HG03060 (cell line): Measurements from ENCODE around the gene KDM7A.
"Not testable (repeated sequence)": the region's sequence is repeated elsewhere in the genome, so short reads cannot be mapped to it uniquely, and the experiment has no call there.

ENCODE experiments used
- ATAC-seq: cut with Tn5 transposase; IDR thresholded peaks from one replicate; pipeline ENCODE4 v1.9.1; 2021; ENCODE audit warnings: low read depth, moderate number of reproducible peaks; ENCODE audit not compliant: unreplicated experiment

KDM7A gene

DNA sequence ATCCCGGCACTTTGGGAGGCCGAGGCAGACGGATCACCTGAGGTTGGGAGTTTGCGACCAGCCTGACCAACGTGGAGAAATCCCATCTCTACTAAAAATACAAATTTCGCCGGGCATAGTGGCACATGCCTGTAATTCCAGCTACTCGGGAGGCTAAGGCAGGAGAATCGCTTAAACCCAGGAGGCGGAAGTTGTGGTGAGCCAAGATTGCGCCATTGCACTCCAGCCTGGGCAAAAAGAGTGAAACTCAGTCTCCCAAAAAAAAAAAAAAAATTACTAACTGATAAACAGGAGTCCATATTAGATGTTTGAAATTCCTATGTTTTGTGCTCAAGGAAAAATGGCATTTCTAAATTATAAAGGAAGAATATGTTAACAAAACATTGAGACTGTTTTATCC is 14.7 kb downstream of the KDM7A start:
- ATAC-seq = not testable (repeated sequence)

DNA sequence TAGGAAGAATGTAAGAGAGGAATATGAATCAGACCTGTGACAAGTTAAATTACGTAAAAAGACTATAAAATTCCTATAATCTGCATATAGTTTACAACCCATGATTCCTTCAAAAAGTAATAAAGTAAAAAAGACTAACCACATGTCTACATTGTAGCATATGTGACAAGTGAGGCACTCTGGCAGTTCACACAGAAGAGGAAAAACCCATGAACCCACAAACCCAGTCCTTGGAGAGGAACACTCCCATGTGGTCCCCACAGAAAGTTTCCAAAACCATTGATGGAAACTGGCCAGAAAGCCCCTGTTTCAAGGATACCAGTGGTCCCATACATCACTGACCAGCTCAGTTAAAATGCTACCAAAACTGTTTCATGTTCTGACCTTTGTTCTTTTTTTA is 15.7 kb downstream of the KDM7A start:
- ATAC-seq = no peak

DNA sequence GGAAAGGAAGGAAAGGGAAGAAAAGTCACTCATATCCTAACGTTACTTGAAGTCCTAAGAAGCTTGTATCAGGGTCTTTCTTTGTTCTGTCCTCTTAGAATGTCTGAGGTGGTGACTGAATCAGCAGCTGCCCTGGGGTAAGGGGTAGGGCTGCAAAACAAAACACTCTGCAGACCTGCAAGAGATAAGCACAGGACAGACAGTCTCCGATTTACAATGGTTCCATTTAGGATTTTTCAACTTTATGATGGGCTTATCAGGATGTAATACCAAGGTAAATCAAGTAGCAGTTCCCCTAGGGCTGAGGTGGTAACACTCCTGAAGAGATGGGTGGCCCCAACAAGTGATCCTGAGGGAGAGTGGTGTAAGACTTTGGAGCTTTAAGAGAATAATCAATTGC is 16.5 kb downstream of the KDM7A start:
- no peak for ATAC-seq

DNA sequence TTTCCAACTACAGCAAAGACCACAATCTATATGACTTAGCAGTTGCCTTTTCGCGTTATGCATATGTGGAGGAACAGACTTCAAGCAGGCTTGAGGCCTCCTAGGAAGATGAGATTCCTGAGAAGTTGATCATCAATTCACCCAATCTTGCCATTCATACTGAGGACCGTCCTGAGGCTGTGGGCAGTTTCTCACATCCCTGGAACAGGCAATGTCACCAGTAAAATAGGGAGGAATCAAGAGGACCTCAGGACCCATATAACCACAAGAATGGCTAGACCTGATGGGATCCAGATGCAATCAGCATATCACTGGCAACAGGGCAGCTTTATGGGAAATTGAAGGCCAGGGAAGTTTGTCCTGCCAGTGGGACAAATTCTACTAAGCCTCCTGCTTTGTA is 17.3 kb downstream of the KDM7A start:
- no peak for ATAC-seq

DNA sequence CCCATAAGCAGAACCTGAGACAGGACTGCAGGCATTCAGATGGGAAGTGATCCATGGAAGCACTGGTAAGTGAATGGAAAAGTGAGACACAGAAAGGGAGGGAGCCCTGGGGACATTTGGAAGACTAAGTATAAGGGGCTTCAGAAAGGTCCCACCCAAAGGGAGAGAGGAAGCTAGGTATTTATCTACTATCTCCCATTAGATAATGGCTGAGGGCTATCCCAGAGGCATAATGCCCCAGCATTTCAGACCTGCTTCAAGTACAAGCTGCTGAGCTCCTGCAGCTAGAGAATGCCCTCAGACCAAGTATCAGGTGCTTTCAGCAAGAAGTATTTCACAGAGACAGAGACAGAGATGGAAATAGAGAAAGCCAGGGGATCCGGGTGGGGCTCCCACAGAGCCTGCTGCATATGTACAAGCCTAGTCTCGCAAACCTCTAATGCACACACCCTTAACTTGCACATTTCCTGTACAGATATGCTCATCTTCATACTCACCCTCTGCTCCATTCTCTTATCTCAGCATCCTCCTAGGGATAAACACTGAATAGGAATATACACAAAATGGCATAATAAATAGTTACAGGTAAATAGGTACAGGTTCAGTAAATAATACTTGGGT is 20.2 kb downstream of the KDM7A start:
- ATAC-seq = no peak

DNA sequence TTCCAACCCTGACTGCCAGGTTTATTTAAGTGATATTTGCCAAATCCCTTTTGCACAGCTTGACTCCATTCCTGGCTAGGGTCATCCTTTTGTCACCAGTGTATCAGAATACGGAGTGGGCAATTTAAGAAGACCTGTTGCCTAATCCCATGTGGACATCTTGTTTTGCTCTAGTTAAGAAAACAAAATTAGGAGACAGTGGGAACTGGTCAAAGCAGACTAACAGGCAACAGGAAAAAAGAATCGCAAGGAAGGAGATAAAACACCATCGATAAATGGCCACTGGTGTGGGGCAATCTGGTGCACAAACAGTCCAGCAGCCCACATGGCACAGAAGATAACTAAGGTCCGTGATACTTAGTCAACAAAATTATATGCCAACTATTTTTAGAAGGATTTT is 21.4 kb downstream of the KDM7A start:
- no peak for ATAC-seq

DNA sequence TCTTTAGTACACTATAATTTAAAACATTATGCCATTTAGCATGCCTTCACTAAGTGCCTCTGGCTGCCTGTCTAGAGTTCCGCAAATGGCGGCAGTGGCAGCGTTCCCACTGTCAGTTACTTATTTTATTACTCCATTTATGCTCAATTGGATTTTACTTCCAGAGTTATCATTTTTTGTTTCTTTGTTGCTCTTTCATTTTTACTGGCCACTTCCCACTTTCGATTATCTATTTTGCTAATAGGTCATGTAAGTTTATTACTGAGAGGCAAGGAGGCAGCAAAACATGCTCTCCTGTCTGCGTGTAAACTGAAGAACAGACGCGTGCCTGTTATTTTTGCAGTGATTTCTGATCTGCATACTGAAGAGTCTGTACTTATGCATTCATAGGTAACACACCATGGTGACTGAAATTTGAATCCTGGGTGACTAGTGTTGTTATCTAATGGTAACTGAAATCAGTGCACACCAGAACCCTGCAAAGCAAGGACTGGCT is 23.1 kb downstream of the KDM7A start:
- ATAC-seq = no peak

DNA sequence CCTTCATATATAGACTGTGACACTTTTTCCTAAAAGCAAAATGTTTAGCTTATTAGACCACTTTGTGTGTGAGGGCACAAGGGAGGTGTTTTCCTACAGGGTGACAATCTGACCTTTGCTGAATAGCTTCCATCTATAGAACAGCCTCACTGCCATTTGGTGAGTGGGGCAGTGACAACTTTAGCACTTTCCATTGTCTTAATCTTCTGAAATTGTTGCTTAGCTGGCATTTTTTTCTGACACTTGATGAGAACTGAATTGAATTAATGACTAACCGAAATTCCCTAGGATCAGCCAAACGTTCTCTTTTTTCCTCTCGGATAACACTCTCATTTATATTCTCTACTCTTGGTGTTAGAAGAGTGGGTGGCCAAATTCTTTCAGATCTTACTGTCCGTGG is 30.2 kb downstream of the KDM7A start:
- no peak for ATAC-seq

DNA sequence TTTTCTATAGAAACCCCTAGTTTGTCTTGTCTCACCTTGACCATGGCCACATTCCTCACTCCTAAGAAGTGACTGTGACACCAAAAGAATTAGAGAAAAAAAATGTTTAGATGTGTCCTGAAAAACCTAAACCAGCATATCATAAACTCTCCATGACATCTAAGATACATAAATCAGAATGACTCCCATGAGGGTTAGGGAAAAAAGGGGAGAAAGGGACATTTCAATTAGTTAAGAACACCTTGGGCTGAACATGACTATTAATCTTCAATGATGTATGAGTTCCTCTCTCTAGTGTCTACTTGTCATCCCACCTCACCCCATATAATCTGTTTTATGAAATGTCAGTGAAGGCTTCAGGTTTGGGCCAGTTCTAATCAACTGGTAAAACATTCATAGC is 31.1 kb downstream of the KDM7A start:
- no peak for ATAC-seq

DNA sequence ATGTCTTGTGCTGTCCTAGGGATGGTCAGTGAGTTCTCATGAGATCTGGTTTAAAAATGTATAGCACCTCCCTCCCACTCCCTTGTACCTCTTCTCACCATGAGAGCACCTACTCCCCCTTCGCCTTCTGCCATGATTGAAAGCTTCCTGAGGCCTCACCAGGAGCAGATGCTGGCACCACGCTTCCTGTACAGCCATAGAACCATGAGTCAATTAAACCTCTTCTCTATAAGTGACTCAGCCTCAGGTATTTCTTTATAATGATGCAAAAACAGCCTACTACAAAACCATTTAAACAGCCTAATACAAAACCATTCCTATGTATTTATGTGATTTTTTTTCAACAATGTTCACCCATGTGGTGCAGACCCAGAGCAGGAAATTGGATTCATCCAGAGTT is 32.0 kb downstream of the KDM7A start:
- ATAC-seq = no peak

DNA sequence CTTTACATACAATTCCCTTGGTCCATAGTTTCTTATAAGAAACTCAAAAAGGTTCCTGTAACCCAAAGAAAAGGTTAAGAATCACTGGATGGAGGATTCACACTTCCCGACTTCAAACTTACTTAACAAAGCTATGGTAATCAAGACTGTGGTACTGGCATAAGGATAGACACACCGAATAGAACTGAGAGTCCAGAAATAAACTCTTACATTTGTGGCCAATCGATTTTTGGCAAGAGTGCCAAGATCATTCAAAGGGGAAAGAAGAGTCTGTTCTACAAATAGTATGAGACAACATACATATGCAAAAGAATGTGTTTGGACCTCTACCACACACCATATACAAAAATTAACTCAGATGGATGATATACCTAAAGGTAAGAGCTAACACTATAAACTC is 32.8 kb downstream of the KDM7A start:
- ATAC-seq = no peak

DNA sequence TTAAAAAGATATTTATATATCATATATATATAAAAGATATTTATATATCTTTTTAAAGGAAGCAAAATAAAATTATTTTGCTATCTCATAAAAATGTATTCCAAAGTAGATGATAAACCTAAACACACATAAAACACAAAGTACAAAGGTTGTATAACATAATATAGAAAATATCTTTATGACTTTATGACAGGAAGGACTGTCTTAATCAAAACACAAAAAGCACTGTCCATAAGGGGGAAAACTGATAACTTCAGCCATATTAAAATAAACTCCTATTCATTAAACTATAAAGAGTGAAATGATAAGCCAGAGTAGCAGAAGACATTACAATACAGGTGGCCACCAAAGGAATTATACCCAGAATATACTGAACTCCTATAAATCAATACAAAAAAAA is 34.8 kb downstream of the KDM7A start:
- no peak for ATAC-seq

DNA sequence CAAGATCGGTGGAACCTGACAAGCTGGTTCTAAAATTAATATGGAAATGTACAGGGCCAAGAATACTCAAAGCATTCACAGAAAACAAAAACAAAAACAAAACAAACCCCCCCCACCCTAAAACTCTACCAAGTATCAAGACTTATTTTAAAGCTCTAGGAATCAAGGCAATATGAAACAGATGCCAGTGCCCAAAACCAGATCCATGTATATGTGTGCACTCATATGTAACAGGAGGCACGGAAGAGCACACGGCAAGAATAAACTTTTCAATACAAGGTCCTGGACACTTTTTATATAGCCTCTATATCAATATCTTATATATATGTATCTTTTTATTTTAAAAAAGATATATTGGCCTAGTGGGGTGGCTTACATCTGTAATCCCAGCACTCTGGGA is 35.5 kb downstream of the KDM7A start:
- no peak for ATAC-seq

DNA sequence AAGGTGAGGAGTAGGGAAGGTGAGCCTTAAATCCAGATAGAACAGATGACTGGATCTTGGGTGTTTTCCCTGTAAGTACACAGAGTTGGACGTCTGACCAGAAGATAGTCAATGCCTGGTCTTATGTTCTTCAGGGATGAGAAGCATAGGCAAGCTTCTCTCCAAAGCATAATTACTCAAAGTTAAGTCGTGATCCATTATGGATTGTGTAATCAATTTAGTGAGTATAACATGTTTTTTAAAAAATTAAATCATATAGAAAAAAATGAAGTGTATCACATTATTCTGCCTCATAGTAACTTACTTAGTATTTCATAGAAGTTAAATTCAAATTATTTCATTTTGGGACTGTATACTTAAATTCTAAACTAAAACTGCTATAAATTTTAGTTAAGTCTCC is 39.7 kb downstream of the KDM7A start:
- ATAC-seq = no peak

DNA sequence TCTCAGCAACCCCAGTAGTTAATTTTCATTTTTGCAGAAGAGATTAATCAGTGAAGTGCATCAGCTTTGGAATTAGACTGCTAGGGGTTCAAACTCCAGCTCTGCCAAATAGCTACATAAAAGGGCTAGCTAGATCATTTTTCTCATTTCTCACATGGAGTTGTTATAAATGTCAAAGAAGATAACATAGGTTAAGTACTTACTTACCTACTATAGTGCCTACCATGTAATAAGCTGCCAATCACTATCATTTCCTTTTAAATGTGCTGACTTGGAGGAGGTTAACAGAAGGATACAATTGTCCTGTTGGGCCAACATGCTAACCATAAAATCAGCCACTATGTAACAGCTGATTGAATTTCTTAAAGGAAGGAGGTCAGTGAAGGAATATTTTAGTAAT is 40.7 kb downstream of the KDM7A start:
- no peak for ATAC-seq

DNA sequence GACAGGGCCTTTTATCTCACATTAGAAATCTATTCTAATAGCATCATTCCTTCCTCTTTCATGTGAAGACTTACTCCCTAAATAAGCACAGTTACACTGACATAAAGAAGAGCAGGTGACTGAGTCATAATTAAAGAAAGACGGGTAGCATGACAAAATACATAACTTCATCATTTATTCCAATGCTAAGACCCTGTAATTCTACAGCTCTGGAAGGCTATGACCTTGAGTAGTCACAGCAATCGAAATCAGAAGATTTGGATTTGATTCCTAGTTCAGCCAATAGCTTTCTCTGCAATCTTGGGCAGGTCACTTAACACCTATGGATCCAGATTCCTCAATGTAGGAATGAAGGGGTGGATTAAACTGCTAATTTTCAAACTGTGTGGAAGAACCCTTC is 42.7 kb downstream of the KDM7A start:
- ATAC-seq = no peak

DNA sequence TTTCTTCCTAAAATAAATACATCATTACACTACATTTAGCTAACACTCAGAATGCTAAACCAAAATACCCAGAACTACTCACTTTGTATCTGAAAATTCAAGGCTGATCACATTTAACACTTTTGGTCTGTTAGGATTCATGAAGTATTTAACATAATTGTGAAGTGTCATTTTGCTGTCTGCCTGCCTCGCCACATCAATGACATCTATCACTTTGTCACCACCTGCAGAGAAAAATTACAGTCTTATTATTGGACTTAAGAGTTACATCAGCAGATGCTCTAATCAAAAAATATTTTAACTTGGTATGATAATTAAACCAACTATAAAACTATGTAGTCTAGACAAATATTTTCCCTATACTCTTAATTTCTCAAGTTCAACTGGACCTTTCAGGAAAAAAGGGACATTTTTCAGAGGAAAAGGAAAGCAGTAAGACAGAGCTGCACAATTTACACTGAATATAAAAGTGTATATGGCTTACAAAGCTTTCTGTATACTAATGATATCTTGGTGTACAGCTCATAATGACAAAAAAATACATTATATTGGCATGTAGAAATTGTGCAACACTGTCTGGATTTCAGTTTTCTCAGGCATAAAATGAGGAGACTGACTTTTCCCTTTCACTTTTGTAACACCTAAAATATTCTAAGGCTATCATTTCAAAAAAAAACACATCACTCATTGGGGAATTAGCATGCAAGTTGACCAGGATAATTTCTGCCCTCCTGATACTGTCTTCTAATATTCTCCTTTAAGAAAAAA is 49.2 kb downstream of the KDM7A start:
- ATAC-seq = no peak

DNA sequence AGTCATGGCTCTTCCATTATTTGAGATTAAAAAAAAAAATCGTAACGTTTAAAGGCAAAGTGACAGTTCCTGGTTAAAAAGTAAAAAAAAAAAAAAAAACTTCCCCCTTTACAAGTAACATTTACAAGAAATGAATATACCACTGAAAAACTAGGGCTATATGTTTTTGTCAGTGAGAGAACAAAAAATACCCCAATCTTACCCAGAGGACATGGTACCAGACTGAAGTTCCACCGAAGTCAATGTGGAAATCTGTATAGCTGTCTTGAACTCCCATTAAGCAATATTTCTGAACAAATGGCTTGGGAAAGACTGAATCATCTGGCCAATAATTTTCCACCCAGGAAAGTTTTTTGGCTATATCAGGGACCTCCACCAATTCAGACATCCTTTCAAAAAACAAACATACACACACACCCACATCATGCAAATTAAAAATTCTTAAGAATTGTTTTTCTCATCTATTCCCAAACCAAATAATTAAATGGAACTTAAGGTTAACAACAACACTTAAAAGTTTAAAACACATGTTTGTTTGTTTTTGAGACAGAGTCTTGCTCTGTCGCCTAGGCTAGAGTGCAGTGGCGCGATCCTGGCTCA is 50.2 kb downstream of the KDM7A start:
- ATAC-seq = no peak

DNA sequence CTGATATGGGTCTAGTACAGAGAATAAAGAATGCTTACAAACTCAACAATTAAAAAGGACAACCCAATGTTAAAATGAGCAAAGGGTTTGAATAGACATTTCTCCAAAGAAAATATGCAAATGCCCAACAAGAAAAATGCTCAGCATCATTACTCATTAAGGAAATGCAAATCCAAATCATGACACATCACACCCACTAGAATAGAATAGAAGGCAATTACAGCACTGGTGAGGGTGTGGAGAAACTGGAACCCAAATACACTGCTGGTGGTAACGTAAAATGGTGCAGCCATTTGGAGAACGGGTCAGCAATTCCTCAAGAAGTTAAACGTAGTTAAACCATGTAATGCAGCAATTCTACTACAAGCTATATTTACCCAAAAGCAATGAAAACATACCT is 53.8 kb downstream of the KDM7A start:
- ATAC-seq = no peak

DNA sequence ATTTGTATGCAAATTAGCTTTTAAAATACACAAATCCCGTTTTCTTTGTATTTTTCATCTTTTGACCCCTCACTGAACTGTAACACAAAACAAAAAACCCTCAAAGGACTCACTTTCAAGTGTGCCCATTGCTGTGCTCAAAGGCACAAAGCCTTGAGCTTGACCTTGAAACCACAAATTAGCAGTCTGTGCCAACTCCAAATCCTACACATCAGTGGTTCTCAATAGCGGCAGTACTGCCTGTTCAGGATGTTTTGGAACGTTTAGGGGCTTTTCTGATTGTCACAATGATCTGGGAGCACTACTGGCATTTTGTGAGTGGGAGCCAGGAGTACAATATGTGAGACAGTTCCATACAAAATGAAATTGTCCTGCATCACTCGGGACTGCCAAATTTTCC is 55.5 kb downstream of the KDM7A start:
- no peak for ATAC-seq

DNA sequence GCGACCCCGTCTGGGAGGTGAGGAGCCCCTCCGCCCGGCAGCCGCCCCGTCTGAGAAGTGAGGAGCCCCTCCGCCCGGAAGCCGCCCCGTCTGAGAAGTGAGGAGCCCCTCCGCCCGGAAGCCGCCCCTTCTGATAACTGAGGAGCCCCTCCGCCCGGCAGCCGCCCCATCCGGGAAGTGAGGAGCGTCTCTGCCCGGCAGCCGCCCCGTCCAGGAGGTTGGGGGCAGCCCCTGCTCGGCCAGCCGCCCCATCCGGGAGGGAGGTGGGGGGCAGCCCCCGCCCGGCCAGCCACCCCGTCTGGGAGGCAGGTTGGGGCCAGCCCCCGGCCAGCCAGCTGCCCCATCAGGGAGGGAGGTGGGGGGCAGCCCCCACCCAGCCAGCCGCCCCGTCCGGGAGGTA is 62.0 kb downstream of the KDM7A start:
- not testable (repeated sequence) for ATAC-seq

DNA sequence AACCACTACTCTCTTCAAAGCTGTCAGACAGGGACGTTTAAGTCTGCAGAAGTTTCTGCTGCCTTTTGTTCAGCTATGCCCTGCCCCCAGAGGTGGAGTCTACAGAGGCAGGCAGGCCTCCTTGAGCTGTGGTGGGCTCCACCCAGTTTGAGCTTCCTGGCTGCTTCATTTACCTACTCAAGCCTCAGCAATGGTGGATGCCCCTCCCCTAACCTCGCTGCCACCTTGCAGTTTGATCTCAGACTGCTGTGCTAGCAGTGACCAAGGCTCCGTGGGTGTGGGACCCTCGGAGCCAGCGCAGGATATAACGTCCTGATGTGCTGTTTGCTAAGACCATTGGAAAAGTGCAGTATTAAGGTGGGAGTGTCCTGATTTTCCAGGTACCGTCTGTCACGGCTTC is 68.0 kb downstream of the KDM7A start:
- not testable (repeated sequence) for ATAC-seq
